ENCODE data around the gene STOML1.

Gene STOML1, protein sequence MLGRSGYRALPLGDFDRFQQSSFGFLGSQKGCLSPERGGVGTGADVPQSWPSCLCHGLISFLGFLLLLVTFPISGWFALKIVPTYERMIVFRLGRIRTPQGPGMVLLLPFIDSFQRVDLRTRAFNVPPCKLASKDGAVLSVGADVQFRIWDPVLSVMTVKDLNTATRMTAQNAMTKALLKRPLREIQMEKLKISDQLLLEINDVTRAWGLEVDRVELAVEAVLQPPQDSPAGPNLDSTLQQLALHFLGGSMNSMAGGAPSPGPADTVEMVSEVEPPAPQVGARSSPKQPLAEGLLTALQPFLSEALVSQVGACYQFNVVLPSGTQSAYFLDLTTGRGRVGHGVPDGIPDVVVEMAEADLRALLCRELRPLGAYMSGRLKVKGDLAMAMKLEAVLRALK

GRCh38 chr15:73991726-73992593 lies at the start of gene STOML1:
Gene STOML1, minus strand, starts transcription at chr15:73992295. Its CDS starts 72 bp downstream, at chr15:73992223.
- peak in 54 of 56 donors; percentile 47 to 92 (median 79) for DNase-seq

GRCh38 chr15:74041311-74041756 lies 49.2 kb upstream of the STOML1 start:
- no peak for DNase-seq

- no peak for DNase-seq
Measured at GRCh38 chr15:74040109-74040850, 48.2 kb upstream of the STOML1 start.

- DNase-seq: no peak
Measured at GRCh38 chr15:74039656-74040010, 47.5 kb upstream of the STOML1 start.

- no peak for DNase-seq
Measured at GRCh38 chr15:74038707-74039655, 46.9 kb upstream of the STOML1 start.

DNA sequence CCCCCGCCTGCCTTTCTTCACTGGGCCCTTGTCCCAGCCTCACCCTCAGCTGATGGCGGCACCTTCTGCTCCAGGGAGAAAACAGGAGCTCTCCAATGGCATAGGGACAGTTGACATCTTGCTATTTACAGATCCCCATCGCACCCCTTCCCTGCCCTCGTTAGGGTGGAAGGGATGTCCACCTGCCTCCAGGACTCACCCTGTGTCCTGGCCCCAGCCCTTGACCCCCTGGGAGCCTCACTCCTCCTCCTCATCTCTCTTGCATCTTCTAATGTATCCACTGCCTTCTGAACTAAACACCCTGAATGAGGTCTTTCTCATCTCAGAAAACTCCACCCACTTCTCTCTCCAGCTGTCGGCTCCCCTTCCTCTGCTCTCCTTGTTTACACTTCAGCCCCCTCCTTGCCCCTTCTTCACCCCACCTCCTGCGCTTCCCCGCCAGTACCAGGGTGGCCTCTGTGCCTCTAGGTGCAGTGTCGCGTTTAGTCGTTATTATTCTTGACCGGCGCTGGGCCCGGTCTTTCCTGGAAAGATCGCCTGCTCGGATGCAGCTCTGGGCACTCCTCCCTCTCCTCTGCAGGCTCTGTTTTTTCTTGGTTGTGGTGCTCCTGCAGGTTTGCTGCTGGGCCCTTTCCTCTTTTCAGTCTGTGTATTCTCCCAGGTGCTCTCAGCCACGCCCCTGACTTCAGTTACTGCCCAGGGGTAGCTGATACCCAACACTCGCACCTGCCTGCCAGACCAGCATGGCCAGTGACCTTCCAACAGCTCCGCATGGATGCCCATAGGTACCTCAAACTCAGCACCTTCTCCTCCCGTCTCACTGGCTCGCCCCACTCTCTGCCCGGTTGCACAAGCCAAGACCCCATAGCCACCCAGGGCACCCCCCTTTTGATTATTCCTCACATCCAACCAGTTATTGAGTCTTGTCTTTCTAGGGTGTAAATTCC lies 45.3 kb upstream of the STOML1 start:
- DNase-seq: no peak

DNA sequence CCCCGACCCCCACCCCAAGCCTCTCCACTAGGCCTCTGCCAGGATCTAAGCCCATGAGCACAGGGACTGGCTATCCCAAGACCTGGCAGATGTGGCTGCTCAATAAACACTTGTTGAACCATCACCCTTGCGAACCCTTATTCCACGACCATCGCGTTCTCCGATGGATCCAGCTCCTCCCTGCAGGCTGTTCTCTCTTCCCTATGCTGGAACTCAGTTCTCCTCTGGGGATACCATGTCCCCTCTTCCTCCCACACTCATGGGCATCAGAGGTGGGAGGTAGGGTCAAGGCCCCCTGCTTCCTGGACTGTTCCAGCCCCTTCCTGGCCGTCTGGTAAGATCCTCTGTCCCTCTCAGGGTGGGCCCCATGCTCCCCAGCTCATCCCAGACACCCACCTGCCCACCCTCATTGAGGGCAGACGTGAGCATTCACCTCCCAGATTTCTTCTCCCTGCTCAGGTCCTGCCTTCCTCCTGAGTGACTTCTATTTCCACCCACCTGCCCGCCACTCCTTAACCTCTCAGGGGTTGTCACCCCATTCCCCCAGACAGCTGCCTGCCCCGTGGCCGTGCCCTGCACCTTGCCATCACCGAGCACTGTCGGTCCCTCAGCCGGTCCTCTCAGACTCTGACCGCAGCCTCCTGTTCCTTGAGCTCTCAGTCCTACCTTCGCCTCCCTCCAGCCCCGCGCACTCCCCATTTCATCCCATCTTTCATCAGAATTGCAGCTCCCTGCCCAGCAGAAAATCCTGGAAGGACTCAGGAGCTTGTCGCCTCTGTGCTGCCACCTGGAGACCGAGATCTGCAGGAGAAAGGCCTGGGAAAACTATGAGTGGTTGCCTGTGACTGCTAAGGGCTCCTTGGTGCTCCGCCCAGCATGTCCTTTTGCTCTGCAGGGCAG lies 44.4 kb upstream of the STOML1 start:
- DNase-seq: peak in 32 of 56 donors; percentile 3 to 63 (median 23)

- DNase-seq: no peak
Measured at GRCh38 chr15:74035121-74036017, 43.3 kb upstream of the STOML1 start.

- no peak for DNase-seq
Measured at GRCh38 chr15:74034206-74034755, 42.2 kb upstream of the STOML1 start.

GRCh38 chr15:74032606-74033561 lies 40.8 kb upstream of the STOML1 start:
- DNase-seq: no peak

- no peak for DNase-seq
Measured at GRCh38 chr15:74032046-74032445, 40.0 kb upstream of the STOML1 start.

DNA sequence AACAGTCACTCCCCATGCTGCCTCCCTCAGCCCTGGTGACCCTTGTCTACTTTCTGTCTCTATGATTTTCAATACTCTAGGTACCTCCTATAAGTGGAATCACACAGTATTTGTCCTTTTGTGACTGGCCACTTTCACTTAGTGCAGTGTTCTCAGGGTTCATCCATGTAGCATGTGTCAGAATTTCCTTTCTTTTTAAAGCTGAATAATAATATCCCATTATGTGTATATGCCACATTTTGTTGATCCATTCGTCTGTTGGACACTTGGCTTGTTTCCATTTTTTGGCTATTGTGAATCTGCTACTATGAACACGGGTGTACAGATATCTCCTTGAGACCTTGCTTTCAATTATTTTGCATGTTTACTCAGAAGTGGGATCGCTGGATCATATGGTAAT lies 36.6 kb upstream of the STOML1 start:
- no peak for DNase-seq

DNA sequence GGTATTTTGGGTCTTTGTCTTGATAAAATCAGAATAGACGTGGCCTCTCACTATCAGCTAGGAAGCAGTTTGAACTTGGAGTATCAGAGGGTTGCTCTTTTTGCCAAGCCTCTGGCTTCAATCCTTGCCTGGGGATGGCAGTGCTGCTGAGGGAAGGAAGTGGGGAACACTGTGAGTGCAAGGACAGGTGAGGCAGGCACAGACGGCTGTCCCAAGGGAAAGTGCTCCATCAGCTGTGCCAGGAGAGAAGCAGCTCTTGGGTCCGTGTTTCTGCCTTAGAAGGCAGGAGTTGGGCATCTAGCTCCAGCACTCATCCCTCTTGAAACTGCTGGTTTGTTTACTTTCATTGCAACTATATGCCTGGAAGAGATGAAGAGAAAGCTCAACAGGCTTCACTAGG lies 35.6 kb upstream of the STOML1 start:
- no peak for DNase-seq

DNA sequence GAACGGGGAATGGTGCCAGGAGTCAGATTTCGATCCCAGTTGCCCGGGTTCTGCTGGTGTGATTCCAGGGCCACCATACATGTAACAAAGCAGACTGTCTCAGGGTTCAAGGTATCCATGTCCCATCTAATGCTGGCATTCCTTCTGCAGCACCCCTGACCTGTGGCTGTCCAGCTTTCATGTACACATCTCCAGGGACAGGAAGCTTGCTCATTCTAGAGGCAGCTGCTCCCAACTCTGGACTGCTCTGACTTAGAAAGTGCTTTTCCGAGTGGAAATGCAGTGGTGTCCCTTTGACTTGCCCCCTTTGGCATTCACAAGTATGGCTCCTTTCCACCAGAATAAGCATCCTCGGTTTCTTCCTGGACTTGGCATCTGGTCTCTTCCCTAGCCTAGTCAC lies 33.3 kb upstream of the STOML1 start:
- DNase-seq: no peak

DNA sequence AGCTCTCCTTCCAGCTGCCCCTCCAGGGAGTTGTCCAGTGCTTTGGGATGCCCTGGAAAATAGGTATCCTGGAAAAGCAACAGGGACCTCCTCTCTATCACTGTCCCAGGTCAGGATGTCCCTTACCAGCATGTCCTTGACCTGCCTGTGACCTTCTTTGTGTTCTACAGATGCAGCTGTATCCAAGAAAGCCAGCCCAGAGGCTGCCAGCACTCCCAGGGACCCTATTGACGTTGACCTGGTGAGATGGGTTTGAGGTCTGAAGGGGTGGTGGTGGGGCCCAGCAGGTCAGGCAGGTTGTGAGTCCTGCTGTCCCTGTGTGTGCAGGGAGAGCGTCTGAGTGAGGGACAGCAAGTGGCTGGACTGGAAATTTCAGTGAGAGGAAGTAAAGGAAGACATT lies 32.6 kb upstream of the STOML1 start:
- no peak for DNase-seq
